Large intestine (tissue), 3 donors: ENCODE measurements around the gene SCAF1. TPM values are rescaled to one million over a fixed set of nuclear protein-coding genes. Genes with fewer than 3 reads are reported as not detected.

Source experiments
- DNase-seq, 2 donors: peaks; one replicate each; pipeline versions ENCODE4 v3.0.0 to v3.0.0-alpha.2; 2013
- H3K27ac ChIP-seq: one replicate; pipeline ENCODE4 v1.5.1; 2013; ENCODE audit warnings: low read length
- H3K27me3 ChIP-seq: 2 replicates; pipeline ENCODE4 v1.6.1; 2013; ENCODE audit warnings: low read length; ENCODE audit not compliant: control insufficient read depth, insufficient read depth
- H3K36me3 ChIP-seq: 2 replicates; pipeline ENCODE4 v1.6.1; 2013; ENCODE audit warnings: low read length; ENCODE audit not compliant: control insufficient read depth, insufficient read depth
- H3K4me1 ChIP-seq: one replicate; pipeline ENCODE4 v1.6.1; 2013; ENCODE audit warnings: low read length; ENCODE audit not compliant: control insufficient read depth, insufficient read depth
- H3K4me3 ChIP-seq: one replicate; pipeline ENCODE4 v1.5.1; 2013; ENCODE audit warnings: low read length
- H3K9me3 ChIP-seq: one replicate; pipeline ENCODE4 v1.6.1; 2013; ENCODE audit warnings: mild to moderate bottlenecking, low read depth, low read length, moderate library complexity; ENCODE audit not compliant: control insufficient read depth
- WGBS: methylation state at CpG from one replicate; pipeline ENCODE4 v1.1.5; 2013; ENCODE audit warnings: low lambda C conversion rate; ENCODE audit not compliant: insufficient coverage; 5-methylcytosine and 5-hydroxymethylcytosine counted together
- polyA plus RNA-seq: library from polyadenylated mRNA; unstranded; fragments of 120-200 nt; gene quantifications from one replicate; pipeline ENCODE4 v1.2.1, GENCODE V29; 2013

SCAF1 gene
- polyA plus RNA-seq, 1 donor, result 35.4 TPM

DNA sequence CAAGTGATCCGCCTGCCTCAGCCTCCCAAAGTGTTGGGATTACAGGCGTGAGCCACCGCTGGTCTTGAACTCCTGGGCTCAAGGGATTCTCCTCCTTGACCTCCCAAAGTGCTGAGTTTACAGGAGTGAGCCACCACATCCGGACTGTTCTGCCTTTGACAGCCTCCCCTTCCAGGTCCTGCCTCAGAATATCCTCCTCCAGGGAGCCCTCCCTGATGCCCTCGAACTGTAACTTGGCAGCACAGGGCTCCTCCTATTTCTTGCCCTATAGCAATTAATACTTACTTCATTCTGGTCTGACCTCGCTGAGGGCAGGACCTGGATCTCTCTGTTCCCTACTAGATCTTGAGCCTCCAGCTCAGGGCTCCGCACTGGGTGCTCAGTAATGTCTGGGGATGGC, 54.9 kb downstream of the SCAF1 start:
- no peak for DNase-seq
- H3K27me3 ChIP-seq, result peaks cover 31% of the 10 kb centered on the region
- H3K36me3 ChIP-seq, result no peaks in the 10 kb centered on the region
- no peak overlapping the region for H3K27ac ChIP-seq
- no peak overlapping the region for H3K4me3 ChIP-seq
- no peaks in the 10 kb centered on the region for H3K9me3 ChIP-seq
- no CpG with 5 or more reads among the region's 7 CpGs for WGBS
- H3K4me1 ChIP-seq, result no peaks in the 10 kb centered on the region

DNA sequence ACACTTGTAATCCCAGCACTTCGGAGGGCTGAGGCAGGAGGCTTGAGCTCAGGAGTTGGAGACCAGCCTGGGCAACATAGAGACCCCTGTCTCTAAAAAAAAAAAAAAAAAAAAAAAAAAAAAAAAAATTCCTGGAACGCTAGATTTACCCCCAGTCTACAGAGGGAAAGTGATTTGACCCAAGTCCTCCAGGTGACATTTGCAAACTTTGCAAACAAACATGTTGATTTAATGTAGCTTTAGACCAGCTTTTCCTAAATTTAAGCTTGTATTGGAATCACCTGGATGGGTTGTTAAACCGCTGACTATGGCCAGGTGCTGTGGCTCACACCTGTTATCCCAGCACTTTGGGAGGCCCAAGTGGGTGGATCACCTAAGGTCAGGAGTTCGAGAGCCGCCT, 57.4 kb downstream of the SCAF1 start:
- no peaks in the 10 kb centered on the region for H3K9me3 ChIP-seq
- DNase-seq, result no peak
- no peaks in the 10 kb centered on the region for H3K4me1 ChIP-seq
- H3K27ac ChIP-seq, result no peak overlapping the region
- no peak overlapping the region for H3K4me3 ChIP-seq
- H3K27me3 ChIP-seq, result peaks cover 17% of the 10 kb centered on the region
- H3K36me3 ChIP-seq, result no peaks in the 10 kb centered on the region
- no CpG with 5 or more reads among the region's 5 CpGs for WGBS

DNA sequence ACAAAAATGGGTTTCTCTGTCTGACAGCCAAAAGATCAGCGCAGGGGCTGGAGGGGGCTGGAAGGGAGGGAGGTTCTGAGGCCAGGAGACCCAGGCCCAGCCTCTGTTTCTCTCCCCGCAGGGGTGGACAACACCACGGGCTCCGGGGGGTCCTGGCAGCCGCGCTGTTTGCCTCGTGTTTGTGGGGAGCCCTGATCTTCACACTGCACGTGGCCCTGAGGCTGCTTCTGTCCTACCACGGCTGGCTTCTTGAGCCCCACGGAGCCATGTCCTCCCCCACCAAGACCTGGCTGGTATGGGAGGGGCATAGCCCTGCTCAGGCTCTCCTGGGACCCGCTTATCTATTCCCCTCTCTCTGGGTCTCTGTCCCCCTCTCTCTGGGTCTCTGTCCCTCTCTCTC, 58.6 kb downstream of the SCAF1 start:
- H3K4me1 ChIP-seq, result no peaks in the 10 kb centered on the region
- DNase-seq, result no peak
- peaks cover 17% of the 10 kb centered on the region for H3K27me3 ChIP-seq
- WGBS, result no CpG with 5 or more reads among the region's 11 CpGs
- H3K4me3 ChIP-seq, result no peak overlapping the region
- no peaks in the 10 kb centered on the region for H3K9me3 ChIP-seq
- H3K27ac ChIP-seq, result no peak overlapping the region
- no peaks in the 10 kb centered on the region for H3K36me3 ChIP-seq

DNA sequence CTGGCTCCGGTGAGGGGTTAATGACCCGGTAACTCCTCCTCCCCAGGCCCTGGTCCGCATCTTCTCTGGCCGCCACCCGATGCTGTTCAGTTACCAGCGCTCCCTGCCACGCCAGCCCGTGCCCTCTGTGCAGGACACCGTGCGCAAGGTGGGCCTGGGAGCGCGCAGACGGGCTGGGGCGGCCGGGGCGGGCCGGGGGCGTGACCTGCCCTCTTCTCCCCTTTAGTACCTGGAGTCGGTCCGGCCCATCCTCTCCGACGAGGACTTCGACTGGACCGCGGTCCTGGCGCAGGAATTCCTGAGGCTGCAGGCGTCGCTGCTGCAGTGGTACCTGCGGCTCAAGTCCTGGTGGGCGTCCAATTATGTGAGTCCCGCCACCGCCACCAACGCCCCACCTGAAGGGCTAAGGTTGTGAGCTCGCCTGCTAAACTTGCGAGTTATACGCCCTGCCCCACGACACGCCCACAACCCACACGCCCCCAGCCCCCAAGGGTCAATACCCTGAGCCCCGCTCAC, 59.3 kb downstream of the SCAF1 start:
- Histone ChIP-seq H3K36me3 (no peaks in the 10 kb centered on the region), H3K9me3 (no peaks in the 10 kb centered on the region), H3K27me3 (peaks cover 17% of the 10 kb centered on the region), H3K27ac (no peak overlapping the region), H3K4me1 (no peaks in the 10 kb centered on the region), H3K4me3 (no peak overlapping the region)
- no peak for DNase-seq
- WGBS, result 40% methylated on average over 1 of the region's 40 CpGs

DNA sequence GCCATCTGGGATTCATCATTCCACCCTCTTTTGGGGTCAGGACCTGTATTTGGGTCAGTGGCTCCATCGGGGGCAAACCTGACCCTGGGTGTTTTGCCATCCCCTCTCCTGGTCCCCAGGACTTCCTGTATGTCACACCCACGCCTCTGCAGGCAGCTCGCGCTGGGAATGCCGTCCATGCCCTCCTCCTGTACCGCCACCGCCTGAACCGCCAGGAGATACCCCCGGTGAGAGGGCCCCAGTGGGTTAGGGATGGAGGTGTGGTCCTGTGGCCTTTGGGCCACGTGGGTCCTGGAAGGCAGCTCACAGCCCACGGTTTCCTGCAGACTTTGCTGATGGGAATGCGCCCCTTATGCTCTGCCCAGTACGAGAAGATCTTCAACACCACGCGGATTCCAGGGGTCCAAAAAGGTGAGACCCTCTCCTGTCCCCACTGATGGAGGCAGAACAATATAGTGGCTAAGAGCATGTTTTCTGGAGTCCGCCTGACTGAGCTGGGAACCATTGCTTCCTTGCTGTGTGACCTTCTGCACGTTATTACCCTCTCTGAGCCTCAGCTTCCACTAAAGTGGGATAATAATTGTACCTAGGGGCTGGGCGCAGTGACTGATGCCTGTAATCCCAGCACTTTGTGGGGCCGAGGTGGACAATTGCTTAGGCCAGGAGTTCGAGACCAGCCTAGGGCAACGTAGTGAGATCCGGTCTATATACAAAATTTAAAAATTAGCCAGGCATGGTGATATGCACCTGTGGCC, 63.1 kb downstream of the SCAF1 start:
- H3K27me3 ChIP-seq, result peaks cover 15% of the 10 kb centered on the region
- H3K4me3 ChIP-seq, result no peak overlapping the region
- 96% methylated on average over 4 of the region's 22 CpGs for WGBS

DNA sequence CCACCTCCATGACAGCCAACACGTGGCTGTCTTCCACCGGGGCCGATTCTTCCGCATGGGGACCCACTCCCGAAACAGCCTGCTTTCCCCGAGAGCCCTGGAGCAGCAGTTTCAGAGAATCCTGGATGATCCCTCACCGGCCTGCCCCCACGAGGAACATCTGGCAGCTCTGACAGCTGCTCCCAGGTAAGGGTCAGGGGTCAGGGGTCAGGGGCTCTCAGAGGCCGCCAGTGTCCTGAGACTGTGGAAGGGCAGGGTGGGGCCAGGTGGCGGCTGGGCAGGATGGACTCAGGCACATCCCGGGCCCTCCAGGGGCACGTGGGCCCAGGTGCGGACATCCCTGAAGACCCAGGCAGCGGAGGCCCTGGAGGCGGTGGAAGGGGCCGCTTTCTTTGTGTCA, 63.9 kb downstream of the SCAF1 start:
- H3K4me1 ChIP-seq, result no peaks in the 10 kb centered on the region
- H3K27me3 ChIP-seq, result peaks cover 7% of the 10 kb centered on the region
- no CpG with 5 or more reads among the region's 16 CpGs for WGBS
- no peaks in the 10 kb centered on the region for H3K36me3 ChIP-seq
- H3K27ac ChIP-seq, result no peak overlapping the region
- H3K9me3 ChIP-seq, result no peaks in the 10 kb centered on the region
- DNase-seq, result no peak
- no peak overlapping the region for H3K4me3 ChIP-seq

More for the DNA sequence above, 63.1 kb downstream of the SCAF1 start:
- no peak for DNase-seq
- no peaks in the 10 kb centered on the region for H3K36me3 ChIP-seq
- no peaks in the 10 kb centered on the region for H3K9me3 ChIP-seq
- no peak overlapping the region for H3K27ac ChIP-seq
- H3K4me1 ChIP-seq, result no peaks in the 10 kb centered on the region

Other genes with a start within 250 kb of the SCAF1 start
- not detected for gene PTH2, start 218.8 kb upstream of the SCAF1 start, polyA plus RNA-seq
- not detected for gene GFY, start 216.8 kb upstream of the SCAF1 start, polyA plus RNA-seq
- gene SLC17A7, start 200.7 kb upstream of the SCAF1 start, polyA plus RNA-seq, result 0.19 TPM
- gene PIH1D1, start 190.4 kb upstream of the SCAF1 start, polyA plus RNA-seq, result 80.8 TPM
- 27.5 TPM for gene ALDH16A1, start 189.0 kb upstream of the SCAF1 start, polyA plus RNA-seq
- gene FLT3LG, start 168.0 kb upstream of the SCAF1 start, polyA plus RNA-seq, result 6.6 TPM
- 3,839 TPM for gene RPL13A, start 154.6 kb upstream of the SCAF1 start, polyA plus RNA-seq
- 3,330 TPM for gene RPS11, start 145.8 kb upstream of the SCAF1 start, polyA plus RNA-seq
- gene FCGRT, start 129.5 kb upstream of the SCAF1 start, polyA plus RNA-seq, result 510 TPM
- 59.7 TPM for gene RCN3, start 114.2 kb upstream of the SCAF1 start, polyA plus RNA-seq
- 51.3 TPM for gene NOSIP, start 61.7 kb upstream of the SCAF1 start, polyA plus RNA-seq
- gene PRRG2, start 60.9 kb upstream of the SCAF1 start, polyA plus RNA-seq, result 11.4 TPM
- 19.1 TPM for gene PRR12, start 51.0 kb upstream of the SCAF1 start, polyA plus RNA-seq
- 36.8 TPM for gene RRAS, start 2.1 kb upstream of the SCAF1 start, polyA plus RNA-seq
- 95.2 TPM for gene IRF3, start 23.6 kb downstream of the SCAF1 start, polyA plus RNA-seq
- 22.4 TPM for gene BCL2L12, start 23.7 kb downstream of the SCAF1 start, polyA plus RNA-seq
- gene PRMT1, start 35.1 kb downstream of the SCAF1 start, polyA plus RNA-seq, result 125 TPM
- 1.4 TPM for gene ADM5, start 47.4 kb downstream of the SCAF1 start, polyA plus RNA-seq
- 7.4 TPM for gene CPT1C, start 48.9 kb downstream of the SCAF1 start, polyA plus RNA-seq
- 0.15 TPM for gene TSKS, start 121.1 kb downstream of the SCAF1 start, polyA plus RNA-seq
- gene AP2A1, start 124.8 kb downstream of the SCAF1 start, polyA plus RNA-seq, result 60.5 TPM
- 18.4 TPM for gene FUZ, start 171.1 kb downstream of the SCAF1 start, polyA plus RNA-seq
- 57.7 TPM for gene MED25, start 176.1 kb downstream of the SCAF1 start, polyA plus RNA-seq
- gene PTOV1, start 208.9 kb downstream of the SCAF1 start, polyA plus RNA-seq, result 153 TPM
- gene PNKP, start 225.4 kb downstream of the SCAF1 start, polyA plus RNA-seq, result 61.2 TPM
- 38.5 TPM for gene AKT1S1, start 235.1 kb downstream of the SCAF1 start, polyA plus RNA-seq
- 31.6 TPM for gene TBC1D17, start 235.5 kb downstream of the SCAF1 start, polyA plus RNA-seq